GM19397 (cell line): ENCODE data around the gene TPST2.

Experiments
- ATAC-seq: cut with Tn5 transposase; IDR thresholded peaks from one replicate; pipeline ENCODE4 v1.9.1; 2021; ENCODE audit warnings: mild to moderate bottlenecking, moderate library complexity; ENCODE audit not compliant: unreplicated experiment

The TPST2 gene

DNA sequence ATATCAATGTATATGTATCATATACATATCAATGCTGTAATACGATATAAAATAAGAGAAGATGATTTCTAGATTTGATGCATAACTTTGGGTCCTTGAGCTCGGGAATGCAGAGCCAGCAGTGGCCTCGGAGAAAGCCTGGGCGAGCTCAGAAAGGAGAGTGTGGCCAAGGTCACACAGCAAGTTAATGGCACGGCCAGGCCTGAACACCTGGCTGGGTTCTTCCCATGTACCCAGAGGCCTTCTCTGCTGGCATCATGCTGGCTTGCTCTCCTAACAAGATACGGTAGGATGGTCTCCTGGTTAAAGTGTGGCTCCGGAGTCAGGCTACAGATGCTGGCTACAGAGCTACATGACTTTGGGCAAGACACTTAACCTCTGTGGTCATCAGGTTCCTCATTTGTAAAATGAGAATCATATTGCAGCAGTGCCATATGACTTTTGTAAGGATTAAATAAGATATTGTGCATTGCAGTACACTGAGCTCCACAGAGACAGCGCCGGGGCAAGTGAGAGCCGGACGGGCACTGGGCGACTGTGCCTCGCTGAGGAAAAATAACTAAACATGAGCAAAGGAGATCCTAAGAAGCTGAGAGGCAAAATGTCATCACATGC lies 29.9 kb downstream of the TPST2 start:
- ATAC-seq = no peak

DNA sequence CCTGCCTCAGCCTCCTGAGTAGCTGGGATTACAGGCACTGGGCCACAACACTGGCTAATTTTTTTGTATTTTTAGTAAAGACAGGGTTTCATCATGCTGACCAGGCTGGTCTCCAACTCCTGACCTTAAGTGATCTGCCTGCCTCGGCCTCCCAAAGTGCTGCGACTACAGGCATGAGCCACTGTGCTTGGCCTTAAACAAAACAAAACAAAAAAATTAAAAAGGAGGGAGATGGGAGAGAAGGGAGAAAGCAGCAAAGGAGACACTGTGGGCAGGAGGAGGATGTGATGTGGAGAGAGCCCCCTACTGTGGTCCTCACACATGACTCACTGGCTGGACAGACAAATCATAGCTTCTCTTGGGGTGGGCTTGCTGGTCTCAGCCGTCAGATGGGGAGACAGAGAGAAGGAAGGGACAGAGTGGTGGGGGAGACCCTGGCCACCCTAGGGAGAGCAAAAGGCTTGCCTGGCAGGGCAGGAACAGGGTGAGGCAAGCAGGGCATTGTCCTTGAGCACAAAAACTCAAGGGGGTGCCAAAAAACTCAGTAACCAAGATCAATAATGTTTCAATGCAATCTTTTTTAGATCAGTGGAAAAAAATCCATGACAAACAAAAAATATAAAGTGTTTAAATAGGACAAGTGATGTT lies 31.6 kb downstream of the TPST2 start:
- no peak for ATAC-seq

DNA sequence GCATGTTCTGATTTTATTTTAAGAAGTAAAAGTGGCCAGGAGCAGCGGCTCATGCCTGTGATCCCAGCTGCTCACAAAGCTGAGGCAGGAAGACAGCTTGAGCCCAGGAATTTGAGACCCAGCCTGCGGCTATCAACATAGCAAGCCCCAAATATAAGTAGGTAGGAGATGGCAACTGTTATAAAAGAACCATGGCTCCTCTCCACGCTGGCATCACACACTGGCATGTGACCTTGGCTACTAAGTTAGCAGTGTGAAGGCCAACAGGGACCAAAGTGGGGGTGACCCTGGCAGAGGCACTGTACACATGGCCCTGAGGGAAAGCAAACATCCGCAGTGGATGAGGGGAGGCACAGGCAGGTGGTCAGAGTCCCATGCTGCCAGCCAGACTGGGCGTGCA lies 33.0 kb downstream of the TPST2 start:
- no peak for ATAC-seq

DNA sequence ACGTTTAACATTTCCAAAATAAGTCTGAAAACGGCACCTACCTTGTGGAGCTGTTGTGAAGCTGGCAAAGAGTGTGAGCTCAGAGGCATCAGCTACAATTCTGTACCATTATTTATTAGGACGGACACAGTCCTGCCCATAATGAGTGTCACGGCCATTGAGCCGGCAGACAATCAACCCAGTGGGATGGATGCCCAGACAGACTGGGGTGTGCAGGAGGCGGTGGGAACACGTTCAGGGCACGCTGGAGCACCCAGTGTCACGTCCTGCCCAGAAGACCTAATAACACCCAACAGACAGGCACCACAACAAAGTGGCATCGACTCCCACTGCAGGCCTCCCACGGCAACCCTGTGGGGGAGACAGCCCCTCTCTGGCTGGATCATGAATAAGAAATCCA lies 34.5 kb downstream of the TPST2 start:
- no peak for ATAC-seq

DNA sequence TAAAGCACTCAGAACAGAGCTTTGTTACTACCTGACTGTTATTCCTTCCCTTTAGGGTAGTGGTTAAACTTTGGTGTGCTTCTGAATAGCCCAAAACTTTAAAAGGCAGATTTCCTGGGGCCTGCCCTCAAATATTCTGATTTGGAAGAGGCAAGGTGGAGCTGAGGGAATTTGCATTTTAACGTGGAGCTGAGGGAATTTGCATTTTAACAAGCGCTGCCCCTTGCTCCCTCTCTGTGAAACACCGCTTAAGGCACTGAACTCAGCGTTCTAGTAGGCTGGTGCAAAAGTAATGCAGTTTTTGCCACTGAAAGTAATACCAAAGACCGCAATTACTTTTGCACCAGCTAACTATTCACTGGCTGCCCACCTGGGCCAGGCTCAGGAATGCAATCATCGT lies 35.0 kb downstream of the TPST2 start:
- no peak for ATAC-seq

DNA sequence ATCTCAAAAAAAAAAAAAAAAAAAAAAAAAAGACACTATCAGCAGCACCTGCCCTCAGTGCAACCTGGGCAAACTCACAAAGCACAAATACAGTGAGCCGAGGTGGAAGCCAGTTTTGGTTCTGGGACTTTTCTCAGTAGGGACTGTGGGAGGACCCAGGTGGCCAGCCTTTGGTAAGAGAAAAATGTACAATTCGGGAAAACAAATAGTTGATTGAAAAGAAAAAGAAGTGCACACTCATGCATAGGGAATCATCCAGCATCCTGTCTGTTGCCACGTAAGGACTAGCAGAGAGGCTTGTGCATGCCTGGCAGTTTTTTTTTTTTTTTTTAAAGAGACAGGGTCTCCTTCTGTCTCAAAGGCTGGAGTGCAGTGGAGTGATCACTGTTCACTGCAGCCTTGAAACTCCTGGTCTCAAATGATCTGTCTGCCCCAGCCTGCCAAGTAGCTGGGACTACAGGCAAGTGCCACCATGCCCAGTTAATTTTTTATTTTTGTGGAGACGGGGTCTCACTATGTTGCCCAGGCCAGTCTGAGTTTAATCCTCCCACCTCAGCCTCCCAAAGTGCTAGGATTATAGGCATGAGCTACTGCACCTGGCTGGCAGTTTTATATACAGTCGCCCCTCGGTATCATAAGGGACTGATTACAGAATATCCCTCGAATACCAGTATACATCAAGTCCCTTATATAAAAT lies 36.7 kb downstream of the TPST2 start:
- ATAC-seq = no peak

DNA sequence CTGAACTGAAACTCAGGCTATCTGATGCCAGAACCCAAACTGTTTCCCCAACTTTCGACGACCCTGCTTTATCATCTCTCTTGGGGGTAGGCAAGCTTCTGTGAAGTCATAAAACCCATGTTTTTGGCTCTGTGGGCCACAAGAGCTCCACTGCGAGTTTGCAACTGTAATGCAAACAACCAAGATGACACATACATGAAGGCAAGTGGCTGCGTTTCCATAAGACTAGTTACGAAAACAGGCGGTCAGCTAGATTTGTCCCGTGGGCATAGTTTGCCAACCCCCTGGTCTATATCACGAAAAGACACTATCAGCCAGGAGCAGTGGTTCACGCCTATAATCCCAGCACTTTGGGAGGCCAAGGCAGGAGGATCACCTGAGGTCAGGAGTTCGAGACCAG lies 37.5 kb downstream of the TPST2 start:
- ATAC-seq = no peak

DNA sequence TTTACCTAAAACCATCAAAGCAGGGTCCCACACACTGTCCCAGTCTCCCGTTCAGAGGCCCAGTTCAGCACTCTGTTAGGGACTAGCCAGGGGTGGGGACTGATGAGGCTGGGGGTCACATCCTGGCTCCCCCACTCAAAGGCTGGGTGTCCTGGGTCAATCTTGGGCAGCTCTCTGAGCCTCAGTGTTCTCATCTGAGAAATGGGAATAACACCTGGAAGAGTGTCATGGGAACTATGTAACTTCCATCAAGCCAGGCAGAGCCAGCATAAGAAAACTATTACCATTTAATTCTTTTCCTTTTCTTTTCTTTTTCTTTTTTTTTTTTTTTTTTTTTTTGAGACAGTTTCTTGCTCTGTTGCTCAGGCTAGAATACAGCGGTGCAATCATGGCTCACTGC lies 38.4 kb downstream of the TPST2 start:
- ATAC-seq = no peak

DNA sequence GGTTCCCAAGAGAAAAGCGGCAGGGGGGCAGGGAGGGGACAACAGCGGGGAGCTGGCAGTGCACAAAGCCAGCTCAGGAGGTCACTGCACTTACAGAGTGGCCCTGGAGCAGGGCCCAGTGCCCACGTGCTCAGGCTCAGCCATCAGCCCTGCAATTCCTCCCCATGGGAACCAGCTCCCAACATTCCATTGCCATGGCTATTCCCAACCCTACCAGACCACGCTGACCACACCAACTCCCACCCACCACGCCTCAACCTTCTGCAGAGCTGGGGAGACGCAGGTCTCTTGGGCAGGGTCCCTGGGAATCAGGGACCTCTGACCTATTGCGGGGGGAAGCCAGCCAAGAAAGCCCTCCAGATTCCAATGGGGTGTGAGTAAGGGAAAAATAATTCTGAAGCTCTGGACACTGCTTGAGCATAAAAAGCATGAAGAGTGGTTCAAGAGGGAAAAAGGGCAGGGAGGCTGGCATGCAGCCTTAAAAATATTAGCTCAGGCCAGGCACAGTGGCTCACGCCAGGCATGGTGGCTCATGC lies 39.4 kb downstream of the TPST2 start:
- no peak for ATAC-seq

DNA sequence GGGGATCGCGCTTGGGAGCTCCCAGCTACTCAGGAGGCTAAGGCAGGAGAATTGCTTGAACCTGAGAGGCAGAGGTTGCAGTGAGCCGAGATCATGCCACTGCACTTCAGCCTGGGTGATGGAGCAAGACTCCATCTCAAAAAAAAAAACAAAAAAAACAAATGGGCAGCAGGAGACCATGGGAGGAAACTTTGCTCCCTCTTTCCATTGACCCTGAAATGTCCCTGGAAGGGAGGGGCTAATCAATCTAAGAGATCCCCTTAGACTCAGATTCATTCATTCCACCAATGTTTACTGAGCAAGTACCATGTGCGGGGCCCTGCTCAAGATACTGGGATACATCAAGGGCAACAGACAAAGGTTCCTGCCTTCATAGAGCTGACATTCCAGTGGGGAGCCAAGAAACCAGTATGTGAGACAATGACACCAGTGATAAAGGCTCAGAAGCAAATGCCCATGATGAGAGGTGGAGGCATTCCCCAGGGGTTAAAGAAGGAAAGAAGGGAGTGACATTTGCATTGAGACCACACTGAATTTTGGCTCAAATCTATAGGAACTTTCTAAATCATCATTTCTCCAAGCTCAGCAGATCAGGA lies 39.9 kb downstream of the TPST2 start:
- ATAC-seq = no peak

DNA sequence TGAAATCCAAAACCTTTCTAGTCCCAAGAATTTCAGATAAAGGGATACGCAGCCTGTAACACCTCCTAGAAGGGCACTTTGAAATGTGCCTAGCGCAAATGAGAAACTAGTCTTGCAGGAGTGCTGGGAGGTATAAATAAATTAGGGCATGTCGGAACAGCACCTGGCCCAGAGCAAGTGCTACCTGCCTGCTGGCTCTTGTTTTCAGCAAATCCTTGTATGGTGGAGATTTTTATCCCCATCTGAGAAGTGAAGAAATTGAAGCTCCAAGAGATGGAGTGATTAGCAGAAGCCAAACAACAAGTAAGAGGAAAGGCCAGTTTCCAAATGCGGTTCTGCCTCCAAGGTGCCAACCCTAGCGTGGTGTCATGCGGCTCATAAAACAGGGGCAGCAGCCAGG lies 40.9 kb downstream of the TPST2 start:
- ATAC-seq = no peak

DNA sequence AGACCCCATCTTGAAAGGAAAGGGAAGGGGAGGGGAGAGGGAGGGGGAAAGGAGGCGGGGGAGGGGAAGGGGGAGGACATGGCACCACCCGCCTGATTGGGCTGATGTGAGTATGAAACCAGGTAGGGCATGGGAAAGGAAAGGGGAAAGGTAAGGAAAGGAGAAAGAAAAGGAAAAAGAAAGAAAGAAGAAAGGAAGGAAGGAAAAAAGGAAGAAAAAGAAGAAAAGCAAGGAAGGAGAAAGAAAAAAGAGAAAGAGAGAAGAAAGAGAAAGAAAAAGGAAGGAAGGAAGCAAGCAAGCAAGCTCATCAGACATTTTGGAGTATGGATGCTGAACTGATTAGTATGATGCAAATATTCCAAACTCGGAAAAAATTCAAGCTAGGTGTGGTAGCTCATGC lies 41.6 kb downstream of the TPST2 start:
- ATAC-seq = no peak

DNA sequence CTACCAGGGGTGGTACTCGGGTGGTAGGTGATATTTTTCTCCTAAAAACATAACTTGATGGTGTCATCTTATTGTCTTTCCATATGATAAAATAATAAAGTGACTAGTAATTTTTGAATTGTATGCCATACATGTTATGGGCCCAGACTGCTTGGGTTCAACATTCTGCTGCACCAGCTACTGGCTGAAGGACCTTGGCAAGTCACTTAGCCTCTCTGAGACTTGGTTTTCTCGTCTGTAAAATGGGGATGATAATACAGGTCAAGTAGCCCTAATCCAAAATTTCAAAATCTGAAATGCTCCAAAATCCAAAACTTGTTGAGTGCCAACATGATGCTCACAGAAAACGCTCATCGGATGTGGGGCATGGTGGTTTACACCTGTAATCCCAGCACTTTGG lies 42.1 kb downstream of the TPST2 start:
- ATAC-seq = no peak

DNA sequence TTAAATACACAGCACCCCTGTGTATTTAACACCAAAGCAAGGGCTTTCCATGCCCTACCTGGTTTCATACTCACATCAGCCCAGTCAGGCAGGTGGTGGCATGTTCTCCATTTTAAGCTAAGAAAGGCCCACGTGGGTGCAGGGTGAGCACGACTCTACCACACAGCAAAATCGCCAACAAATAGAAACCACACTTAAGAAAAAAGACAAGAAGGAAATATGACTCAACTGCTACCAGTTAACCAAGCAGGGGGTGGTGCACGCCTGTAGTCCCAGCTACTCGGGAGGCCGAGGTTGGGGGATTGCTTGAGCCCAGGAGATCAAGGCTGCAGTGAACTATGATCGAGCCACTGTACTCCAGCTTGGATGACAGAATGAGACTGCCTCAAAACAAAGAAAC lies 42.5 kb downstream of the TPST2 start:
- ATAC-seq = no peak

DNA sequence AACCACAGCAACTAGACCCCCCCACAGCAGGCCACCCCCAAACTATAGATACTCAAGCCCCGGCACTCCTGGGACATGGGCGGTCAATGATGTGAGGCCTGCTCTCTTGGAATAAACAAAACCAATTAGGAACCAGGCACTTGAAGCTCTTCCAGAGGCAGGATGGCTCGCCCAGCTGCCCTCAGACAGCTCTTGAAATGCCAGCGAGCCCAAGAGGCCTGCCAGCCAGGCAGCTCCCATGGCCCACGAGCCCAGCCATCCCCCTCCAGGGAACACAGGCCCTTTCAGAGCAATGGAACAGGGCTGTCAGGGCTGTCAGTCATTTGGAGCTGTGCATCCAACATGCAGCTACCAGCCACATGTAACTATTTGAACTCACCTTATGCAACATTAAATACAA lies 43.6 kb downstream of the TPST2 start:
- ATAC-seq = no peak

DNA sequence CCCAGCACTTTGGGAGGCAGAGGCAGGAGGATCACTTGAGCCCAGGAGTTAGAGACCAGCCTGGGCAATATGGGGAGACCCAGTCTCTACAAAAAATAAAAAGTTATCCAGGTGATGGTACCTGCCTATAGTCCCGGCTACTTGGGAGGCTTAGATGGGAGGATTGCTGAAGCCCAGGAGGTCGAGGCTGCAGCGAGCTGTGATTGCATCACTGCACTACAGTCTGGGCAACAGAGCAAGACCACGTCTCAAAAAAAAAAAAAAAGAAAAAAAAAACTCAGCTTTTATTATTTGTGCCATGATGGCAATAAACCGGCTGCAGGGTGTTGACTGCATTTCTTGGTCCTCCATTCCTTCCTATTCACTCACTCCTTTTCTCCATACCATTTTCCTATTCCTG lies 44.1 kb downstream of the TPST2 start:
- no peak for ATAC-seq

DNA sequence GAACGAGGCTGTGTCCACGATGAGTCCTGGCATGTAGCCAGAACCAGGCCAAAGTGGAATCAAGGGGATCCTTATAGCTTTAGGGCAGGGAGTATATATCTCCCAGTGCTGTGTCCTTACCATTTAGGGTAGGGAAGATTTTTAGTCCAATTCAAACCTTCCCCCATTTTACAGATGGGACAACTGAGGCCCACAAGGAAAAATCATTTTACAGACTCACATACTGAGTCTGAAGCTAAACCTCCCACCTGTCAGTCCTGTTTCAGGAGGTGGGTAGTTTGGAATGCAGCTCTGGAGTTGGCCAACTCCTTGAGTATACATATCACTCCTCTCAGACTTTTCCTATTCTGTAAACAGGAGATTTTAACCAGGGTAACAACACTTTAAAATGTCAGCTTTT lies 44.5 kb downstream of the TPST2 start:
- no peak for ATAC-seq

DNA sequence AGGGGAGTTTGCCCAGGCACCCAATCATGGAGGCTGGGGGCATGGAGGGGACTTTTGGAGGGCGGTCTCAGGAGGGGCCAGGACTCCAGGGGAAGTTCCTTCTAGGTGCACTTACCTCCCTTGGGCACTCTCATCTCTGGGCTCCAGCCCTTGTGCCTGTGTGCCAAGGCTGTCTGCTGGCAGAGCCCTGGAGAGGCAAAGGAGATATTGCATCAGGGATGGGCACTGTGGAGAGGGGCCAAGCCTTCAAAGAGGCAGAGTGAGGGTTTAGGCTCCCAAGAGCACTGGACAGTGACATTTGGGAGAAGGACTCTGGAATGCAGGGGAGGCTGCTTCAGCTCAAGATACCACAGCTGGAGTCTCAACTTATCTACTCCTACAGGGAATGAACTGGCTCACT lies 45.4 kb downstream of the TPST2 start:
- ATAC-seq = no peak

DNA sequence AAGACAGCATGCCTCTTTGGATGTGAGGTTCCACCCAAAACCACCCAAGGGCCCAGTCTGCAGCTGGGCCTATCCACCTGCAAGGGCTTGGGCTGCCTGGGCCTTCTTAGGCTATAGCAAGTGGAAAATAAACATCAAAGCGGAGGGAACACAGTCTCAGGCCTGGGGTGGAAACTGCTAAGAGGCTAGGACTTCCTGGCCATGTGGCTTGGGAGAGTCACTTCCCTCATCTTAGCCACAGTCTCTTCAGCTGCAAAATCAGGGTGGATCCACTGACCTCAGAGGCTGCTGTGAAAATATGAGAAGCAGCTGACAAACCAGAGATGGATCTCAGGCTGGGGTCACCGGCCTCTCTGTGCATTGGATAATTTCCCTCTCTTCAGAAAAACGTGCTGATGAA lies 47.1 kb downstream of the TPST2 start:
- no peak for ATAC-seq

DNA sequence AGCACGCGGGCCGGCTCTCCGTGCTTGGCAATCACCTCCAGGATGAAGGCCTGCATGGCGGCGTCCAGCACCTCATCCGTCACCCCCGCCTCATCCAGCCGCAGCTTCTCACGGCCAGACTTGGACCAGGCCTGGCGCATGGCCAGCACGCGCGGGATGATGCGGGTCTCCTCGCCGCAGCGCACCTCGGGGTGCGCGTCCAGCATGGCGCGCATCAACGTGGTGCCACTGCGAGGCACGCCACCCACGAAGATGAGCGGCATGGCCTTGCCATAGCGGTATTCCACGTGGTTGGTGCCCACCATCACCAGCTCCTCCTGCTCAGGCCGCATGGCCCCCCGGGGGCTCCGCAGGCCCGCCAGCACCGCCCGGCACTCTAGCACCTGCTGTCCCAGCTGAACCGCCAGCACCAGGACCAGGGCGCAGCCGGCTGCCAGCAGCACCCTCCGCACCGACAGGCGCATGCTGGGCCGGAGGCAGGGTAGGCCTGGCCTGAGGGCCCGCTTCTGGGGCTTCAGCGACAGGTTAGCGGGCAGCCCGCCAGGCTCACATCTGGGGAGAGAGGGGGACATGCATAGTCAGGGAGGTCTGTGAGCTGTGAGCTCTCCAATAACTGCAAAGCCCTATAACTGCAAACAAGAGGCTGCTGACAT lies 48.6 kb downstream of the TPST2 start:
- no peak for ATAC-seq

DNA sequence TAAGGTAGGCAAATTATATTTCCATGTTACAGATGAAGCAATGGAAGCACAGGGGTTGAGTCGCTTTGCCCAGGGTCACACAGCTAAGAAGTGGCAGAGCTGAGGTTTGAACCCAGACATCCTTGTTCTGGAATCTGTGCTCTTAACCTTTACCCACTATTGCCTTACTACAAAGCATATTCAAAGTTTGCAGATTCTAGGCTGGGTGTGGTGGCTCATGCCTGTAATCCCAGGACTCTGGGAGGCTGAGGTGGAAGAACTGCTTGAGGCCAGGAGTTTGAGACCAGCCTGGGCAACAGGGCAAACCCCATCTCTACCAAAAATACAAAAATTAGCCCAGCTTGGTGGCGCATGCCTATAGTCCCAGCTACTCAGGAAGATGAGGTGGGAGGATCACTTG lies 49.8 kb downstream of the TPST2 start:
- no peak for ATAC-seq
